K562 (cell line): ENCODE data around the gene ATXN1. TPM values are rescaled to one million over a fixed set of nuclear protein-coding genes. Genes with fewer than 3 reads are reported as not detected.

Experiments used
- ETV1 ChIP-seq: fragments of 450-650 bp; conservative IDR thresholded peaks from 2 replicates; pipeline ENCODE4 v1.6.1; 2016; ENCODE audit warnings: missing genetic modification characterization, control low read depth, low read depth, missing compliant biosample characterization
- polyA plus RNA-seq, 8 experiments: library from polyadenylated mRNA; depleted of rRNA in 4 of 8; stranded (reverse) in 5 of 8; unstranded in 3 of 8; fragments of >200 nt; fragmentation: Nextera tagmentation in 2 of 8; fragmentation: Illumina TruSeq in 1 of 8; extraction: Ambion mirVana in 2 of 8; extraction: Trizol in 1 of 8; gene quantifications; 2 replicates each; pipeline versions ENCODE4 v1.2.1 to v1.2.3, GENCODE V29; 2011 to 2014; ENCODE audit warnings: inconsistent platforms in 1 of 8, missing spikeins in 1 of 8
- total RNA-seq, 7 experiments: library from RNA; depleted of rRNA in 6 of 7; stranded (reverse); fragments of >200 nt in 6 of 7; fragmentation: Illumina TruSeq in 2 of 7; extraction: Trizol in 2 of 7; gene quantifications; 2 replicates each; pipeline versions ENCODE4 v1.2.1 to v1.2.3, GENCODE V29; 2011 to 2021; ENCODE audit warnings: low replicate concordance in 1 of 7
- TF ChIP-seq, protein P1 (sequence below), 2 experiments: fragments of 150-350 bp in 1 of 2; IDR thresholded peaks; 2 replicates each; pipeline ENCODE4 v1.6.1; 2012 to 2016; ENCODE audit warnings: low read depth in 2 of 2, low read length in 2 of 2, mild to moderate bottlenecking in 1 of 2, moderate library complexity in 1 of 2
- TF ChIP-seq, protein P2 (sequence below): sonication (generic); formaldehyde crosslinking; IDR thresholded peaks from 2 replicates; pipeline ENCODE4 v1.8.0; 2023; ENCODE audit warnings: mild to moderate bottlenecking, missing genetic modification reagents
- TF ChIP-seq, protein P3 (sequence below), 2 experiments: fragments of 450-650 bp; conservative IDR thresholded peaks; 2 replicates each; pipeline ENCODE4 v1.6.1; 2017; ENCODE audit warnings: mild to moderate bottlenecking in 2 of 2, moderate library complexity in 2 of 2

The ATXN1 gene
- total and polyA plus RNA-seq, 9 of the 15 experiments (the other 6 are each of a cell fraction or from before 2014, with no cell fraction given), result under 0.01 to 1.2 (median 0.58) TPM

GRCh38 chr6:16723402-16723801 lies 37.9 kb downstream of the ATXN1 start (continued):
- TF ChIP-seq, protein P1, sequence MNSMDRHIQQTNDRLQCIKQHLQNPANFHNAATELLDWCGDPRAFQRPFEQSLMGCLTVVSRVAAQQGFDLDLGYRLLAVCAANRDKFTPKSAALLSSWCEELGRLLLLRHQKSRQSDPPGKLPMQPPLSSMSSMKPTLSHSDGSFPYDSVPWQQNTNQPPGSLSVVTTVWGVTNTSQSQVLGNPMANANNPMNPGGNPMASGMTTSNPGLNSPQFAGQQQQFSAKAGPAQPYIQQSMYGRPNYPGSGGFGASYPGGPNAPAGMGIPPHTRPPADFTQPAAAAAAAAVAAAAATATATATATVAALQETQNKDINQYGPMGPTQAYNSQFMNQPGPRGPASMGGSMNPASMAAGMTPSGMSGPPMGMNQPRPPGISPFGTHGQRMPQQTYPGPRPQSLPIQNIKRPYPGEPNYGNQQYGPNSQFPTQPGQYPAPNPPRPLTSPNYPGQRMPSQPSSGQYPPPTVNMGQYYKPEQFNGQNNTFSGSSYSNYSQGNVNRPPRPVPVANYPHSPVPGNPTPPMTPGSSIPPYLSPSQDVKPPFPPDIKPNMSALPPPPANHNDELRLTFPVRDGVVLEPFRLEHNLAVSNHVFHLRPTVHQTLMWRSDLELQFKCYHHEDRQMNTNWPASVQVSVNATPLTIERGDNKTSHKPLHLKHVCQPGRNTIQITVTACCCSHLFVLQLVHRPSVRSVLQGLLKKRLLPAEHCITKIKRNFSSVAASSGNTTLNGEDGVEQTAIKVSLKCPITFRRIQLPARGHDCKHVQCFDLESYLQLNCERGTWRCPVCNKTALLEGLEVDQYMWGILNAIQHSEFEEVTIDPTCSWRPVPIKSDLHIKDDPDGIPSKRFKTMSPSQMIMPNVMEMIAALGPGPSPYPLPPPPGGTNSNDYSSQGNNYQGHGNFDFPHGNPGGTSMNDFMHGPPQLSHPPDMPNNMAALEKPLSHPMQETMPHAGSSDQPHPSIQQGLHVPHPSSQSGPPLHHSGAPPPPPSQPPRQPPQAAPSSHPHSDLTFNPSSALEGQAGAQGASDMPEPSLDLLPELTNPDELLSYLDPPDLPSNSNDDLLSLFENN (IDR thresholded peaks at IDR 0.05; ENCODE audit: low read depth in 2 of 2, low read length in 2 of 2), result no peak
- TF ChIP-seq, protein P2, sequence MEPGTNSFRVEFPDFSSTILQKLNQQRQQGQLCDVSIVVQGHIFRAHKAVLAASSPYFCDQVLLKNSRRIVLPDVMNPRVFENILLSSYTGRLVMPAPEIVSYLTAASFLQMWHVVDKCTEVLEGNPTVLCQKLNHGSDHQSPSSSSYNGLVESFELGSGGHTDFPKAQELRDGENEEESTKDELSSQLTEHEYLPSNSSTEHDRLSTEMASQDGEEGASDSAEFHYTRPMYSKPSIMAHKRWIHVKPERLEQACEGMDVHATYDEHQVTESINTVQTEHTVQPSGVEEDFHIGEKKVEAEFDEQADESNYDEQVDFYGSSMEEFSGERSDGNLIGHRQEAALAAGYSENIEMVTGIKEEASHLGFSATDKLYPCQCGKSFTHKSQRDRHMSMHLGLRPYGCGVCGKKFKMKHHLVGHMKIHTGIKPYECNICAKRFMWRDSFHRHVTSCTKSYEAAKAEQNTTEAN (CRISPR knock-in tag), result no peak
- TF ChIP-seq, protein P3, sequence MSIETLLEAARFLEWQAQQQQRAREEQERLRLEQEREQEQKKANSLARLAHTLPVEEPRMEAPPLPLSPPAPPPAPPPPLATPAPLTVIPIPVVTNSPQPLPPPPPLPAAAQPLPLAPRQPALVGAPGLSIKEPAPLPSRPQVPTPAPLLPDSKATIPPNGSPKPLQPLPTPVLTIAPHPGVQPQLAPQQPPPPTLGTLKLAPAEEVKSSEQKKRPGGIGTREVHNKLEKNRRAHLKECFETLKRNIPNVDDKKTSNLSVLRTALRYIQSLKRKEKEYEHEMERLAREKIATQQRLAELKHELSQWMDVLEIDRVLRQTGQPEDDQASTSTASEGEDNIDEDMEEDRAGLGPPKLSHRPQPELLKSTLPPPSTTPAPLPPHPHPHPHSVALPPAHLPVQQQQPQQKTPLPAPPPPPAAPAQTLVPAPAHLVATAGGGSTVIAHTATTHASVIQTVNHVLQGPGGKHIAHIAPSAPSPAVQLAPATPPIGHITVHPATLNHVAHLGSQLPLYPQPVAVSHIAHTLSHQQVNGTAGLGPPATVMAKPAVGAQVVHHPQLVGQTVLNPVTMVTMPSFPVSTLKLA (conservative IDR thresholded peaks at IDR 0.05), result no peak
- TF ChIP-seq ETV1, result no peak
